Embryonic facial prominence (tissue), 1 donor: ENCODE results near the gene ZNF335.
"Not testable (repeated sequence)": the region's sequence is repeated elsewhere in the genome, so short reads cannot be mapped to it uniquely, and the experiment has no call there.

ENCODE experiments used
- DNase-seq: peaks from one replicate; pipeline ENCODE4 v3.0.0-alpha.2; 2016; ENCODE audit errors: extremely low spot score

ZNF335 gene

GRCh38 chr20:45972500-45973183 is 639 bp upstream of the ZNF335 start:
- DNase-seq: no peak

GRCh38 chr20:45971425-45971674 is 653 bp downstream of the ZNF335 start:
- no peak for DNase-seq

GRCh38 chr20:45970646-45971424 is 1.2 kb downstream of the ZNF335 start:
- no peak for DNase-seq

- DNase-seq: no peak
These were observed 2.0 kb downstream of the ZNF335 start for GRCh38 chr20:45969712-45970634.

DNA sequence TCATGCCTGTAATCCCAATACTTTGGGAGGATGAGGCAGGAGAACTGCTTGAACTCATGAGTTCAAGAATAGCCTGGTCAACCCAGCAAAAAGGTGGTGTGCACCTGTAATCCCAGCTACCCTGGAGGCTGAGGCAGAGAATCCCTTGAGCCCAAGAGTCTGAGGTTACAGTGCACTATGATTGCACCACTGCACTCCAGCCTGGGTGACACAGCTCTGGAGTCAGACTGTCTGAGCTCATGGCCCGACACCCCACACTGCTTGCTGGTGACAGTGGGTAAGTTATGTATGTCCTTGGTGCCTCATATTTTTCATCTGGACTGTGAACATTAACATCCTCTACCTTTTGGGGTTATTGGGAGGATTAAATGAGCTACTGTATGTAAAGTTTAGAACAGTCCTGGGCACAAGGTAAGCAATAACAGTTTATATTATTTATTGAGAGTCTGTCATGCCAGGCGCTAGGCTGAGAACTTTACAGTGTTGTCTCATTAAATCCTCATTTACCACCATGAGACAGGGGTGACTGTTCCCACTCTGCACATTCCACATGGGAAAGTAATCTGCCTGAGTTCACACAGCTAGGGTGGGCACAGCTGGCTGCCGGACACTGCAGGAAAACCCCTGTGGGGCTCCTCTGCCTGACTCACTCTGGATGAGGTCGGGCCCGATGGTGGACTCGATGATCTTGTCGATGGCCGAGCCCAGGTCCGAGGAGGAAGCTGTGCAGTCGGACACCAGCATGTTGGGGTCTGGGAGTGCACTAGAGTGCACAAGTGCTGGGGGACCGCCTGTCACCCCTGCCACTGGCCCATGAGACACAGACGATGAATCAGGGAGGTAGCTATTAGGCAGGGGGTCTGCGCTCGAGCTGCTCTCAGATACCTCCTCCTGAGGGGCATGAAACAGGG is 2.9 kb downstream of the ZNF335 start:
- no peak for DNase-seq

DNA sequence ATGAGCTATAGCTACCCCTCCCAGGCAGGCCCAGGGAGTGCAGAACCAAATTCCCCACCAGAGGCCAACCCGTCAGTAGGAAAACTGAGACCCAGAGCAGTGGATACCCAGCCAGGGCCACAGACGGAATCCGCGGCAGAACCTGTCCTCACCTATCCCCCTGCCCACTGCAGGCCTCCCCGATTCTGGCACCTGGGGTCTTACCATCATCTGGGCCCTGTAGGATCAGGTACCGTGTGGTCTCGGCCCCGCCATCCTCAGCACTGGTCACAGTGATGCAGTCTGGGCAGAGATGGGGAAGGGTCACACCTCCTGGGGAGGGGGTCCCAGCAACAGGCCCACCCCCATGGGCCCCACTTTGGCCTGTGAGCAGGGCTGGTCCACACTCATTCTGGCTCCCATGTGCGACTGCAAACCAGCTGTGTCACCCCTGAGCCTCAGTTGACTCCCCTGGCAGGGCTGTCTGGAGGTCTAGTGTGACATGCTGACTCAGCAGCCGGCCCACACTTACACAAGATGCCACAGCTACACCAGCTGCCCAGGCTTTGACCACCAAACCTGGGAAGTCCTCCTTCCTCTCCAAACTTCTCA is 3.8 kb downstream of the ZNF335 start:
- no peak for DNase-seq

- no peak for DNase-seq
These were observed 4.4 kb downstream of the ZNF335 start for GRCh38 chr20:45967551-45968080.

- DNase-seq: no peak
These were observed 6.6 kb downstream of the ZNF335 start for GRCh38 chr20:45965169-45966002.

- no peak for DNase-seq
These were observed 8.0 kb downstream of the ZNF335 start for GRCh38 chr20:45964006-45964400.

GRCh38 chr20:45963059-45964005 is 8.7 kb downstream of the ZNF335 start:
- DNase-seq: no peak

- no peak for DNase-seq
These were observed 9.8 kb downstream of the ZNF335 start for GRCh38 chr20:45962031-45962755.

DNA sequence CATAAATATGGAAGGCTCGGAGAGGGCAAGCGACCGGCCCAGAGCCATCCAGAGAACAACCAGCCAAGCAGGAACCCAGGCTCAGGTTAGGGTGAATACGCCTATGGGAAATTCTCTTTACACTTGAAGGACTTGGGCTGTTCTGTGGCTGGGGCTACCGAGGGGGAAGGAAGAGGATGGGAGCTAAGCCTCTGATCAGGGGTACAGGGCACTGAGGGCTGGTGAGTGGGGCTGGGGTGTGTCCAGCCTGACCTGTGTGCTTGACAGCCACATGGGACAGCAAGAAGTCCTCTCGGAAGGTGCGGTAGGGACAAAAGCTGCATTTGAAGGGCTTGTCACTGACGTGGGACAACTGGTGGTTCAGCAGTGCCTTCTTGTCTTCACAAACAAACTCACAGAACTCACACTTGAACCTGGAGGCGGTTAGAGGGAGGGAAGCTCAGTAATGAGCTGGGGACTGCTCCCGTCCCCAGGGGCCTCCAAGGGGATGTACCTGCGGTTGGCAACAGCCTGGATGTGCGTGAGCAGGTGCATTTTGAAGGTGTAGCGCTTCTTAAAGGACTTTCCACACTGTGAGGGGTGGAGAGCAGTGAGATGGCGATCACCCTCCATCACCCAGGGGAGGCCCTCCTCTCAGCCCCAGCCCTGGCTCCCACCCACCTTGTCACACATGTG is 11.9 kb downstream of the ZNF335 start:
- no peak for DNase-seq

DNA sequence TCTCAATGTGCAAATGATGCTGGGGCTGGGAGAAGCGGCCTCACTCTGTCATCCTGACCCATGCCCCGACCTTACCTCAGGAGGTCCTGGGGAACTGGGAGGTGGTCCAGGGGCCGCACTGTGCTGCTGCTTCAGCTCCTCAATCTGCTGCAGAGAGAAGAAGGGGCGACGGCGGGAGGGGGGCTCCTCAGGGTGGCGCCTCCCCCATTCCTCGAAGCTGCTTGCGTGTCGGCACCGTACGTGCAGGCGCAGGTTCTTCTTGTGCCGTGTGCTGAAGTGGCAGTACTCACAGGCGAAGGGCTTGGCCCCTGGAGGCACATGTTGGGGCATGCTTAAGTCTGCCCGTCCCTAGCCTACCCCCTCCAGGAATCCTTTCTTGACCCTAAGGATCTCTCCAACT is 12.9 kb downstream of the ZNF335 start:
- DNase-seq: no peak

DNA sequence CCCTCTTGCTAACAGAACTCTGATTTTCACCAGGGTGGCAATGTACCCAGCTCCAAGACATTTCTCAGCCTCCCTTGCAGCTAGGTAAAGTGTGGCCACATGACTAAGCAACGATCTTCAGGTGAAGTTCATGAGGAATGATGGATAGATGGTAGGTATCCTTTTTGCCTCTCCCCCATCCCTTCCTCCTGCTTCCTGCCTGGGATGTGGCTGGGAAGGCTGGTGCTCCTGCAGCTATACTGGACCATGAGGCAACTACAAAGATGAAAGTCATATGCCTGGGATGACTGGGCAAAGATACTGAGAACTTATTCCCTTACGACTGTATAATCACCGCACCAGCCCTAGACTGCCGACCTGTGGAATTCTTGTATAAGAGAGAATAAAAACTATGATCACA is 13.4 kb downstream of the ZNF335 start:
- no peak for DNase-seq

GRCh38 chr20:45957021-45957941 is 14.7 kb downstream of the ZNF335 start:
- DNase-seq: no peak

GRCh38 chr20:45956326-45956725 is 15.7 kb downstream of the ZNF335 start:
- DNase-seq: not testable (repeated sequence)
